Measurements from ENCODE around the gene ARFGAP1.
"Not testable (repeated sequence)": the region's sequence is repeated elsewhere in the genome, so short reads cannot be mapped to it uniquely, and the experiment has no call there.

ARFGAP1 gene

GRCh38 chr20:63335060-63335459, 62.4 kb downstream of the ARFGAP1 start:
- DNase-seq (ENCODE audit: low read depth), result not testable (repeated sequence)

GRCh38 chr20:63335711-63336110, 63.1 kb downstream of the ARFGAP1 start:
- DNase-seq (ENCODE audit: low read depth), result no peak

DNA sequence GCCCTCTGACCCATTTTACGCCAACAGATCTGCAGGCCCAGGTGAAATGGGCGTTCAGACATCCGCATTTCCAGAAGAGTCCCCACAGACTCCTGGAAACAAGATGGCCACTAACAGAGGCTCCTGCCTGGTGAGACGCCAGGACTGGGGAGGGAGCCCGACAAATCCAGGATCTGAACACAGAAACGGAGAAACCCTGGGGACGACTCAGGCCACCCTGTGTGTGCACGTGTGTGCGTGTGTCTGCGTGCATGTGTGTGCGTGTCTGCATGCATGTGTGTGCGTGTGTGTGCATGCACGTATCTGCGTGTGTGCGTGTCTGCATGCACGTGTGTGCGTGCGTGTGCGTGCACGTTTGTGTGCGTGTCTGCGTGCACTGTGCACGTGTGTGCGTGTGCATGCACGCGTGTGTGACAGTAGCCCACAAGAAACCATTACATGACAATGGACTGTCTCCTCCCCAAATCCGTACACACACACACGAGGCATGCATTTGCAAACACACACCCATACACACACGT, 63.7 kb downstream of the ARFGAP1 start:
- DNase-seq (ENCODE audit: low read depth), result no peak

DNA sequence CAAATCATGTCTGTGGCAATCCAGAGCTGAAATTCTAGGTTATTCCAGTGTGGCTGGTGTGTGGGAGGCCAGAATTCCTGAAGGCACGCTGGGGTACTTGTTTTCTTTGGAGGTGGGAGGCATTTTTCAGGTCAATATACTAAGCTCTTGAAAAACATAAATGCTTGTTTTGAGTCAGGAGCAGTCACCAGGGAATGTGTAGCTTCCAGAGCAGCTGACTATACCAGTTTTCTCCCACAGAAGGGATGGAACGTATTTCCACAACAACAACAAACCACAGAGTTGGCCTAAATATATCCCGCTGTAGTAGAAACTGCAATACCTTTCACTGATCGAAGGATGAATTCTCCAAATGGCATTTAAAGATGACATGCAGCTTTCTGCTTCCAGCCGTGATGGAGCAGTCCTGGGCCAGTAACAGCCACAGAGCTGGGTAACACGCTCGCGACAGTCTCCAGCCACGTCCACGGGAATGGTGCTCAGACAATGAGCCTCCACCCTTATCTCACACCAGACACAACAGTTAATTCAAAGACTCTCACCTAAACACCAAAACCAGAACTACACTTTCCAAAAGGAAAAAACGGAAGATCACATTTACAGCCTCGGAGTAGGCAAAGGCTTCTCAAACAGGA, 65.3 kb downstream of the ARFGAP1 start:
- DNase-seq (ENCODE audit: low read depth), result peak; percentile 2

All from non-pigmented ciliary epithelial cell (primary cell).